Liver (tissue), 2 donors: ENCODE data around the gene IFI27L1.

Experiments used
- CTCF ChIP-seq: fragments of 150-350 bp; IDR thresholded peaks from 2 replicates; pipeline ENCODE4 v1.5.1; 2017; ENCODE audit warnings: improper control_type of control experiment, low read depth, low read length; ENCODE audit not compliant: missing input control
- REST ChIP-seq: IDR thresholded peaks from 2 replicates; pipeline ENCODE4 v1.6.1; 2016; ENCODE audit warnings: antibody characterized with exemption, mild to moderate bottlenecking
- donor health status: healthy.

- TF ChIP-seq CTCF (no peak), REST (no peak)
Observed at GRCh38 chr14:94044476-94045091, 36.5 kb upstream of the IFI27L1 start.
